C4-2B (cell line): ENCODE data around the gene ZNF423.

ENCODE experiments used
- H3K27ac ChIP-seq: fragments of 450-650 bp; 2 replicates; pipeline ENCODE4 v1.5.1; 2017
- ZFX ChIP-seq: fragments of 450-650 bp; IDR thresholded peaks from 2 replicates; pipeline ENCODE4 v1.6.1; 2017
- TF ChIP-seq, protein P1 (sequence below): fragments of 450-650 bp; conservative IDR thresholded peaks from 2 replicates; pipeline ENCODE4 v1.5.1; 2017; ENCODE audit warnings: mild to moderate bottlenecking

ZNF423 gene

DNA sequence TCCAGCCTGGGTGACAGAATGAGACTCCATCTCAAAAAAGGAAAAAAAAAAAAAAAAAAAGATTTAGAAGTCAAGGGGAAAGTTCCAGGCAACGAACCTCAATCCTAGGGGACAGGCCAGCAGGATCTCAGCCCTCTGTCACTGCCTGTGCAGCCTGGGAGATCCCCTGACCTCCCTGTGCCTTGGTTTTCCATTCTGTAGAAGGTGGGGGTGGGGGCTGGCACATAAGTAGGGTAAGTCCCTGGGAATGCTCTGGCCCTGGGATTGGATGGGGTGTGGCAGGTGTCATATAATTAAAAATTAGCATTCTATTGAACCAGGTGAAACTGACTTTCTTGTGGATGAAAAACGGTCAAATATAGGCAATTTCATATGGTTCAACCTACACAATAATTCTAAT, 391.8 kb downstream of the ZNF423 start:
- no peak overlapping the region for H3K27ac ChIP-seq
- no peak for TF ChIP-seq ZFX
- TF ChIP-seq, protein P1, sequence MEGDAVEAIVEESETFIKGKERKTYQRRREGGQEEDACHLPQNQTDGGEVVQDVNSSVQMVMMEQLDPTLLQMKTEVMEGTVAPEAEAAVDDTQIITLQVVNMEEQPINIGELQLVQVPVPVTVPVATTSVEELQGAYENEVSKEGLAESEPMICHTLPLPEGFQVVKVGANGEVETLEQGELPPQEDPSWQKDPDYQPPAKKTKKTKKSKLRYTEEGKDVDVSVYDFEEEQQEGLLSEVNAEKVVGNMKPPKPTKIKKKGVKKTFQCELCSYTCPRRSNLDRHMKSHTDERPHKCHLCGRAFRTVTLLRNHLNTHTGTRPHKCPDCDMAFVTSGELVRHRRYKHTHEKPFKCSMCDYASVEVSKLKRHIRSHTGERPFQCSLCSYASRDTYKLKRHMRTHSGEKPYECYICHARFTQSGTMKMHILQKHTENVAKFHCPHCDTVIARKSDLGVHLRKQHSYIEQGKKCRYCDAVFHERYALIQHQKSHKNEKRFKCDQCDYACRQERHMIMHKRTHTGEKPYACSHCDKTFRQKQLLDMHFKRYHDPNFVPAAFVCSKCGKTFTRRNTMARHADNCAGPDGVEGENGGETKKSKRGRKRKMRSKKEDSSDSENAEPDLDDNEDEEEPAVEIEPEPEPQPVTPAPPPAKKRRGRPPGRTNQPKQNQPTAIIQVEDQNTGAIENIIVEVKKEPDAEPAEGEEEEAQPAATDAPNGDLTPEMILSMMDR = no peak

DNA sequence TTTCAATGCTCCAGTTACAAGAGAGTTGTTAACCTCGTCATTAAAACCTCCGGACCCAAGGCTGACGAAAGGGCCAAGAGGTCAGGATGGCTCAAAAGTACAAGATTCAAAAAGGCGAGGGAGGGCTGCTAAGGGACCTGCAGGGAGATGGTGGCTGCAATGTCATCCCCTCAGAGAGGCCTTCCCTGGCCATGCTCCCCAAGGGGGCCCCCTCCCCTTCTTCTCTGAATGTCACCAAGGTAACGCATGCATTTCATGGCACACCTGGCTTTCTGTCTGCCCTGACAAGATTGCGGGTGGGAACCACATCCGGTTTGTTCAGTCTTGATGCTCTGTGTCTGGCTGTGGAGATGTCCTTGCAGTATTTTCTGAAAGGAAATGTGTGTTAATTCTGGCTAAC, 392.4 kb downstream of the ZNF423 start:
- TF ChIP-seq, protein P1 = no peak
- TF ChIP-seq ZFX = no peak
- H3K27ac ChIP-seq = no peak overlapping the region

DNA sequence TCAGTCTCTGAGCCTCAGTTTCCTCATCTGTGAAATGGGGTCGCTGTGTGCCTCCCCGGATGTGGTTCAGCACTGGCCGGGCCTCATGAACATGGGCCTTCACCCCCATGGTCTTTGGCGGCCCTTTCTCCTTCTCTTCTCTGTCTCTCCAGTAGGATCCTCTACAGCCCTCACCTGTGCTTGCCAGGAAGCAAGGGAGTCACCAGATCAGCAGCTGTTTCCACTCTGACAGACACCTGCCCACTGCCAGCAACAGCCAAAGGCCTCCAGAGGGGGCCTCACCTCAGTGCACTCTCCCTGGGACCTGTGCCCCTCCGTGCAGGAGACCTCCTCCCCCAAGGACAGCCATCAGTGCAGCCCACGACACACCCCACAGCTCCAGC, 392.9 kb downstream of the ZNF423 start:
- H3K27ac ChIP-seq = no peak overlapping the region
- TF ChIP-seq, protein P1 = no peak
- TF ChIP-seq ZFX = no peak

DNA sequence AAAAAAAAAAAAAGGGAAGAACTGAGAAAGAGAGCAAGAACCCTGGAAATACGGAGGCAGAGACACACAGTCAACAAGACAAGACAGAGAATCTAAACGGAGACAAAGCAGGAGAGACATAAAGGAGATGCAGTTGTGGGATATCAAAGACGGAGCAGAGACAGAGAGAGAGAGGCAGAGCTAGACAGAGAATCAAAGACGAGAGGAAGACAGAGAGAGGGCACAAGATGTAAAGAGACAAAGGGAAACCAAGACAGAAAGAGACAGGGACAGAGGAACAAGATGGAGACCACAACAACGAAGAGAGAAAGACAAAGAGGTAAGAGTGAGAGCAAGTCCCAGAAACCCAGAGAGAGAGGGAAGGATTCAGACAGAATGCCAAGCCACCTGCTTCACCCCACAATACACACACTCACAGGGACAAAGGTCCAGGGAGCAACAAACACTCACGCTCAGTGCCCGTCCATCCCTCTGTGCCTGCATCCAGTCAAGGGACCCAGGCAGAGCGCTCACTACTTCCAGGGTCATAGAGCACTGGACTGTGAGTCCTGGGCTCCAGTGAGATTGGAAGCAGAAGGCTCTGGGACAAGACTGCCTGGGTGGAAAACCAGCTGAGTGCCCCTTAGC, 393.4 kb downstream of the ZNF423 start:
- TF ChIP-seq, protein P1 = no peak
- TF ChIP-seq ZFX = no peak
- H3K27ac ChIP-seq = no peak overlapping the region

DNA sequence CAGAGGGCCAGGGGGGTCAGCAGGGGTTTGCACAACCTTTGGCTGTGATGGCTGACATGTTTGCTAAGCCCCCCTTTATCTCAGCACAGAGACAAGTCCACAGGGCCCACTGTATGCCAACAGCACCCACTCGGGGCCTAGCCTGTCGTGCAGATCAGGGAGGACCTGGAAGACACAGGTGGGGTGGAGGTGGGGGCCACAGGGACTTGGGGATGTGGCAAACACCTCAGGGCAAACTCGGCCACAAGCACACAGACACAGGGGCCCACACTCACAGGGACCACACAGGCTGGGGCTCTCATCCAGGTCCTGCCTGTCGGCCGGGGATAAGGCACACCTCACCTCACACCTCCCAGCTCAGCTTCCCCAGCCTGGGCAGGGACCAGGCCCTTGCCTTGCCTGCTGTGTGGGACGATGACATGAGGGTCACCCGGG, 394.4 kb downstream of the ZNF423 start:
- H3K27ac ChIP-seq = no peak overlapping the region
- TF ChIP-seq, protein P1 = no peak
- no peak for TF ChIP-seq ZFX

DNA sequence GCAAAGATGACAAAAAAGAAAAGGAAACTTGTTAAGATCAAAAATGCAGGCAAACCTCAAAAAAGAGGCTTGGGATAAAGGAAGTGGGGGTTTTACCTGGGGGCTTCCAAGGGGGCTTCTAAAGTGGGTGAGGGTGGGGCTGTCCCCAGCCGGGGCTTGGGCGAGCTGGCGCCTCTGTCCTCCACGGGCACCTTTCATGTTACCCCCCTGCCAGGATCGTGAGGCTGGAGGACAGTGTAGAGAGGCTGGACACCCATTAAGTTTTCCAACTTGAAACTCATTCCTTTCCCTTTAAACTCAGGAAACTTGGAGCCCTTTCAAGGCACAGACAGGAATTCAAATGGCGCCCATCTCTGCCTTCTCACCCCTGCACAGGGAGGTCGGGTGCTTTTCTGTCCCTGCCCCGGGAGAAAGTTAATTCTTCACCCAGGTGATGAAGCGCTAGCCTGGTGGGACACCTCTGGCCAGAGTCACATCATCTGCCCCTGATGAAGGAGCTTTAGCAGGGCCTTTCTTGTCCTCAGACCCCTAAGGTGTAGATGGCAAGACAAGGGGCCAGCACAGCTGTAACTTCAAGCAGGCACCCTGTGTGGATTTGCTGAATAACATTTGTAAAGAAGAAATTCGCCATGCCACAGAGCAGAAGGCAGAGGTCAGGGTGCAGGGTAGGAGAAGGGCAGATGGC, 395.0 kb downstream of the ZNF423 start:
- TF ChIP-seq ZFX = no peak
- no peak overlapping the region for H3K27ac ChIP-seq

DNA sequence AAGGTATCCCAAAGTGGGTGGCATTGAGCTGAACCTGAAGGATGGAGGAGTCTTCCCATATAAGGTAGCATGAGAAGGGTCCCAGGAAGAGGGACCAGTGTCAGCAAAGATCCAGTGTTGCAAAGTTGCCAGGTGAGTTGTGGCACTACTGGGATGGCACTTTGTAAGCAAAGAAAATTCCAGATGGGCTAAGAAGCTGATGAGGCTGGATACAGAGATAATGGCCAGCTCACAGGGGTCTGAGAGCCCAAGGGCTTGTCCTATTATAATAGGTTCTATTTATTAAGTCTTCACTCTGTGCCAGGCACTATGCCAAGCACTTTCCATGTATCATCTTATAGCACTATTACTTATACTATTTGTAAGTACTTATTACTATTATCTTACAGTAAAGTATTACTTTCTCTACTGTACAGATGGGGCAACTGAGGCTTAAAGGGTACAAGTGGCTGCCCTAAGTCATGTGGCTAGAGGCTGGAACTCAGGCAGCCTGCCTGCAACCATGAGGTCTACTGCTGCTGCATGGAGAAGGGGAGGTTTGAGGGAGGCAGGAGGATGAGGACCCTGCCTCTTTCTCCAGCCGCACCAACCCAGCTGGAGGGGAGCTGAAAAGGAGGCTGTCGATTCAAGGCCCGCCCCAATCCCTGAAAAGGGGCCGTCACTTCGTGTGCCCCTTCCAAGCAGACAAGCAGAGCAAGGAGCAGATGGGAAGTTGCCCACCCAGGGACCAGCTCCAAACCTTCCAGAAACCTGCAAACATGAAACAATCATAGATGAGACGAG, 395.8 kb downstream of the ZNF423 start:
- no peak overlapping the region for H3K27ac ChIP-seq
- TF ChIP-seq ZFX = no peak
- TF ChIP-seq, protein P1 = no peak
